Middle frontal gyrus (tissue), 1 donor: ENCODE data around the gene PRR30.

Experiments
- DNase-seq: peaks from one replicate; pipeline ENCODE4 v3.0.0-alpha.2; 2015; ENCODE audit warnings: low spot score; ENCODE audit errors: extremely low spot score

PRR30 gene

DNA sequence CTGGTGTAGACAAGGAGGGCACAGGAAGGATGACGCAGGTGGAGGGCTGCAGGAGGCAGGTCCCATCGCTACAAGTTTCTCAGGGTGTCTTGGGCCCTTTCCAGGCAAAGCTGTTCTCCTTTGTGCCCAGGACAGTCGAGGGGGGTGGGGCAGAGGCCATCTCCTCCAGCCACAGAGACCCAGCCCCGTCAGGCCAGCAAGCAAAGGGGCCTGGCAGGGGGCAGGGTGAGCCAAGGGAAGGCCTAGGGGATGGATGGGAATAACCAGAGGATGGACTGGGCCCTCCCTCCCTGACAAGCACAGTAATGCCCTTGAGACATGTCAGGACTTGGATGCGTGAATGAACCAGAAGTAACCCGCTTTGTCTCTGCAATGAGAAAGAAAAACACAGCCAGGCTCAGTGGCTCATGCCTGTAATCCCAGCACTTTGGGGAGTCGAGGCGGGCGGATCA, 15.9 kb upstream of the PRR30 start:
- no peak for DNase-seq

DNA sequence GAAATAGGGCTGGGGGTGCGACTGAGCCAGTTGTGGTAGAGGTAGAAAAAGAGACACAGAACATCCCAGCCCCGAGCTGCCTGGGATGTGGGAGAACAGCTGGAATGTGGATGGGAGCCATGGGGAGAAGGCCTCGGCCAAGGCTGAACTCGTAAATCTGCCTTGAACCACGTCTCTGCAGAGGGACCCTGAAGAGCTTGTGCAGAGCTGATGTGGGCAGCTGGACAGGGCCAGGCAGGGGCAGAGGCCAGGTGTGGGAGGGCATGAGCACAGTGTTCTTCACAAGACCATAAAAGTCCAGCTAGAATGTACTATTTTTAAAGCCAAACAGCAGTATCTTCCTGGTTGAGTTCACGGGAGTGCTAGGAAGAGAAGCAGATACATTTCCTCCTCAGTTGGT, 15.3 kb upstream of the PRR30 start:
- no peak for DNase-seq

- DNase-seq = no peak
These were observed 13.7 kb upstream of the PRR30 start for GRCh38 chr2:27152796-27153464.

GRCh38 chr2:27152102-27152795, 13.0 kb upstream of the PRR30 start:
- DNase-seq = no peak

GRCh38 chr2:27150639-27151230, 11.5 kb upstream of the PRR30 start:
- DNase-seq = no peak

DNA sequence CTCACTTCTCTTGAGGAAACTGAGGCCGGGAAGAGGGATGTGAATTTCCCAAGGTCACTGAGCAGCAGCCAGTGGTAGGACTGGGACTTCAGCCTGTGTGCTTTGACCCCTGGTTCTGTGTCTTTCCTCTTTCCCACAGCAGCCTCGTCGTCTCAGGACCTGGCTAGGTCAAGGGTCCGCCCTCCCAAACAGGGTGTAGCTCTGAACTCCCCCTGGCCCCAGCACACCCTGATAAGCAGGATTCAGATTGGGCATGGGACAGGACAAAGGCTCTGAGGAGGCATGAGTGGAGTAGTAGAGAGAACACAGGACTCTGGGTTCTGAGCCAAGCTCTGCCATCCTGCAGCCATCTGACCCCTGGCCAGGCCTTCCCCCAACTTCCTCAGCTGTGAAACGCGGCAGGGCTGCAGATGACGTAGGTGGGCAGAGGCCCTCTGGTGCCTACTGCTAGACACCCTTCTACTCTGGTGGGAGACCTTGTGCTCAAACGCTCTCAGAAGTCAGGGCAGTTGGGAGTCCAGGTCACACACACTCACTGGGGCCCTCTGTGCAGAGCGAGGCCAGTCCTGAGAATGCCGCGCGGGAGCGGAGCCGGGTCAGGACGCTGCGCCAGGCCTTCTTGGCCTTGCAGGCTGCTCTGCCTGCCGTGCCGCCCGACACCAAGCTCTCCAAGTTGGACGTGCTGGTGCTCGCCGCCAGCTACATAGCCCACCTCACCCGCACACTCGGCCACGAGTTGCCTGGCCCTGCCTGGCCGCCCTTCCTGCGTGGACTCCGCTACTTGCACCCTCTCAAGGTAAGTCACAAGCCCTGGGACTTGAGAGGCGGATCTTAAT, 10.6 kb upstream of the PRR30 start:
- DNase-seq = no peak

- DNase-seq = no peak
These were observed 9.7 kb upstream of the PRR30 start, which contains the start of gene TCF23 for GRCh38 chr2:27148801-27149439. TSS of gene TCF23 (plus strand) at chr2:27149004. CDS start at chr2:27149134, 130 bp downstream.

- DNase-seq = no peak
These were observed 8.7 kb upstream of the PRR30 start for GRCh38 chr2:27147935-27148334.

- DNase-seq = no peak
These were observed 6.5 kb upstream of the PRR30 start for GRCh38 chr2:27145682-27146081.

- DNase-seq = no peak
These were observed 4.1 kb upstream of the PRR30 start for GRCh38 chr2:27143285-27143684.

GRCh38 chr2:27138111-27138510, 1.1 kb downstream of the PRR30 start:
- no peak for DNase-seq

GRCh38 chr2:27137322-27137935, 1.8 kb downstream of the PRR30 start:
- DNase-seq = no peak

DNA sequence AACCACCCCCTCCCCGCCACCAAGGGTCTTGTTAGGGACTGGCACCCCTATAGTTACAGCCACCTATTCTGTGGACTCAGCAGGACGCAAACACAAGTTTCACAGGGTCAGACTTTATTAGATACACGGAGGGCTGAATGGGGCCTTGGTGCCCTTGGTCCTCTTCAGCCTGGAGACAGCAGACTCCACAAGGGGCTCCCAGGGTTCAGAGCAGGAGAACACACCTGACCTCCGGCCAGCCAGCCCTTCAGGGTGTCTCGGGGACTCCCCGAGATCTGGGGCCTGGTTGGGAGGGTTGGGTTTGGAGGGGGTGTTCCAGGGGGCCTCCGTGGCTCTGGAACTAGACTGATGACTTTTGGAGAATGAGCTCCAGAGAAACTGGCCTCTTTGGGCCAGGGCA, 2.5 kb downstream of the PRR30 start:
- DNase-seq = no peak

GRCh38 chr2:27135478-27135955, 3.7 kb downstream of the PRR30 start:
- no peak for DNase-seq

GRCh38 chr2:27134781-27135477, 4.3 kb downstream of the PRR30 start:
- DNase-seq = no peak

DNA sequence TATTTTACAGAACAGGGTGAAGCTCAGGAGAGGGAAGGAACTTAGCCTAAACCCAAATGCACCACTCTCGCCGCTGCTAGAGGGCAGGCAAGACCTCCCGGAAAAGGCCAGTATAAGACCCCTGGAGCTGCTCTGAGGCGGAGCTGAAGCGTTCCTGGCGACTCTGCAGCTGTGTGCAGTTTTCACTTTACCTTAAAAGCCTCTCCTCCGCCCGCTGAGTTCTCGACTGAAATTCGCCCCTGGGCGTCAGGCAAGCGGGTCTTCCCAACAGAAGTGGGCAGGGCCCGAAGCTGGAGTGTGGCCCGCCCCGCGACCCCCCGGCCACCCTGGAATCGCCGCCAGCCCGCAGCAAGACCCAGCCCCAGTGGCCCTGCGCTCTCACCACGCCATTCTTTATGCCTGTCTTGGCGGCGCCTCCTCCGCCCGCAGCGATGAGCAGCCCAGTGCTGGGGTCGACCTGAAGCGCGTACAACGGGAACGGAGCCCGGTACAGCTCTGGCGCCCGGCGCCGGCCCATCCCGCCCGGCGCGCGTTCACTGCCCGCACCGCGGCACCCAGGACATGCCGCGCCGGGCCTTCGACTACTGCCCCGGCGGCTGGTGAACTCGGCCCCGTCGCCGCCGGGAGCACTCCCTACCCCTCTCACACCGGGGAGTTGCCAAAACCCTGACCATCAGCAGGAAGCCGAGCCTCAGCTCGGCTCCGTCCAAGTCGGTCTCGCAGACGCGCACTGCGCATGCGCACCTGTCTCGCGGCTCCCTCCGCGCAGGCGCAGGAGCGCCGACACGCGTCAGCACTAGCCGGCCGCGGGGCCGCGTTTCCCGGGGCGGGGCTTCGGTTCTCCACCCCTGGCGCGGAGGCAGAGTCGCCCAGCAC, 5.1 kb downstream of the PRR30 start, which contains the start of gene PREB:
TSS of gene PREB (minus strand) at position 732 of the 876 bp plus-strand sequence. CDS start at position 517, 215 bp downstream.
- DNase-seq = peak; percentile 97

DNA sequence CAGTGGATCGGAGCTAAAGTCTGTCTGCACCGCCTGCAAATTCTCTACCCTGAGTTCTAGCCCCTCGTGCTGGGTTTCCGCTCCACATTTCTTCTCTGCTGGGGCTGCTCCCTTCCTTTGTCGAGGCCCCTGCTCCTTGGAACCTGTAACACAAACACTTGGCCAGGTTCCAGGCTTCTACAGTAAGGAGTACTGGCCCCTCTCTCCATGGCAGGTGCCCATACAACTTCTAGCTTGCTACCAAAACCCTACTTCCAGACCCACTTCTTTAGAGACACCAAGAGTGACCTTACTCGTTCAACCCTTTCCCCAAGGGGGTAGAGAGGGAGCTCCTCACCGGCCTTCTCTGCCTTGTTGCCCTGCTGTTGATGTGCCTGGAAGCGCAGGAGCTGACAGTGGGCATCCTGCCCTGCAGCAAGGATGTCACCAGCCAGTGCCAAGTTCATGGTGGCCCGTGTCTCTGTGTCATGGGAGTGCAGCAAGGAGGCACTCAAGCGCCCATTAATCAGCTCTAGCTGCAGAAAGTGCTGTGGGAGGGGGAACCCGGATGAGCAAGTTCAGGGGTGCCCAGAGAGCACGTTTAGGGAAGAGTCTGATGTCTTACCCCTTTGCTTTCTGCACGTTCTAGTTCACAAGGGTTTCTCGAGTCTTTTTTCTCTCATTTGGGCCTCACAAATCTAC, 5.9 kb downstream of the PRR30 start:
- no peak for DNase-seq

DNA sequence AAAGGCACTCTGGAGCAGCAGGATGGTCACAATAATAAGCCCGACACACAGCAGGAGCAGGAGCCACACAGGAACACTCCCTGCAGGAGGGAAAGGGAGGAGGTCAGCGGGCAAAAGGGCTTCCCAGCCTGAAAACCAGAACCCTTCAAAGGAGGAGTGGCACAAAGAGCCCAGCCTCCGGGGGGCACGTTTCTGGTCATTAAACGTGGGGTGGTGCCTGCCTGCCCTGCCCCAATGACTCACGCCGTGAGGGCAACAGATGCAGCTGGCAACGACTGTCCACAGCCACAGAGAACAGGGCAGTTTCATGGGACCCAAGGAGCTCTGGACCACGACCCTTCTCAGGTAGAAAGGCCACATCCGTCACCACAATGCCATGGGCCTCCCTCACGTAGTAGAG, 7.8 kb downstream of the PRR30 start:
- no peak for DNase-seq
